ENCODE results near the gene TNRC6C.
"Not testable (repeated sequence)": the region's sequence is repeated elsewhere in the genome, so short reads cannot be mapped to it uniquely, and the experiment has no call there.

TNRC6C gene

DNA sequence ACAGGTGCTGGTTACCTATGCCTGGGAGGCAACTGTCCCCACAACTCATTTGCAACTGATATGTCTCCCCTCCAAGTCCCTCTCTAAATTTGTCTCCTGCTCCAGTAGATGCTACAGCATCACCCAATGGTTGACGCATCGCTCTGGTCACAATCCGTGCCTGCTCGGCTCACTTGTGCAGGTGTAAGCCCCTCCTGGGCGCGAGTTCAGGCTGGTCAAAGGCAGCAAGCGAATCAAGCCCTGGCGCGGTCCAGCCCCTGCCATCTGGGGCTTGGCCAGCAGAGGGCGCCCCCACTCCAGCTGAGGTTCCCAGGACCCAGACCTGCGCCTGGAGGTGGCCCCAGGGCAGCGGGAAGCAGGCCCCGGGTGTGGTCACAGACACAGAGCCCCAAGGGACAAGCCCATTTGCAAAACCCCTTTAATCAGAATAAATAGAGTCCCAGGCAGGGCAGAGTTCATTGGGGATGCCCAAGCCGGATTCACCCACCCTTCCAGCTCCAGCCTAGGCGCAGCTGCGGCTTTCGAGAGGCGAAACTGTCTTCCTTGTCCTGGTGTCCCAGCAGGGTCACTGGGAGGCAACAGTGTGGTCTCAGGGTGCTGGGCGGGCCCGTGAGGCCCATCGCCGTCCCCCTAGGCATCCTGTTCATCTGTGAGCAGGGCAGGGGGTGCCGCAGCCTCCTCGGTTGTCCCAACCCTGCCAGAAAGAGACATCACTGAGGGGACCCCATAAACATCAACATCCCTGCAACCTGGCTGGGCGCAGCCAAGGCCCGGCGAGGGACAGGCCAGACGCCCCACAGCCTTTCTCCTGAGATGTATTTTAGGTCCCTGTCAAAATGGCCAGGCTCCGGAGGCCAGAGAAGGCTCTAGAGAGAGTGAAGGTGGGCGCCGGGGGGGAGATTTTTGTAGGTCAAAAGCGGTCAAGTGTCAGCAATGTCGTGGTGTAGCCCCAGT, 154.3 kb downstream of the TNRC6C start:
- DNase-seq (ENCODE audit: low read depth) = peak; percentile 69

DNA sequence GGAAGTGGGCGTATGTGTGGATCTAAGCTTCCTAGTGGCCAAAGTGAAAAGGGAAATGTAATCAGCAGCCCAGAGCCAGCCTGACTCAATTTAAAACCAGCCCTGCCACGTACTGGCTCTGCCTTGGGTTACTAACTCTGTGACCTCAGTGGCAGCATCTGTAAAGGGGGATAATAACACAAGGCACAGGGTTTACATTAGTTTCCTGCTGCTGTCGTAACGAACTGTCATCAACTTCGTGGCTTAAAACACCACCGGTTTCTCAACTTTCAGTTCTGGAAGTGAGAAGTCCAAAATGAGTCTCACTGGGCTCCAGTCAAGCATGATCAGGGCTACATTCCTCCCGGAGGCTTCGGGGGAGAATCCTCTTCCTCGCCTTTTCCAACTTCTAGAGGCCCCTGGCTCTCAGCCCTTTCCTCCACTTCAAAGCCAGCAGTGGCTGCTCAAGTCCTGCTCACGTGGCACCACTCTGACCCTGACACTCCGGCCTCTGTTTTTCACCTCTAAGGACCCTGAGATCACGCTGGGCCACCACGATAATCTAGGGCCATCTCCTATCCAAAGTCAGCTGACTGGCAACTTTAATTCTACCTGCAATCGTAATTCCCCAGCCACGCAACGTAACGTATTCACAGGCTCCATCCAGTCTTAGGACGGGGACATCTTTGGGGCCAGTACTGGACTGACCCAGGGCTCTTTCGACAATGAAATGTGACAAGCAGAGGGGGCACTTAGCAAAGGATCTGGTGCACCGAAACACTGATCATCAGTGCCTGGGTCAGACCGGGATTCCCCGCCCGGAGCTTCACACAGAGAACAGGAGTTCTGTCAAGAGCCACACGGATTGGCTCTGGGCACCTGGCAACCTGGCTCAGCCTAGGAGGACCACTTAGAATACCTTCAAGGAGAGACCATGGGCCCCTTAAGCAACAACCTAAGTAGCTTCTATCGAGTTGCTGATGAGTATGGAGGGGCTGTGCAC, 155.6 kb downstream of the TNRC6C start:
- no peak for DNase-seq (ENCODE audit: low read depth)

DNA sequence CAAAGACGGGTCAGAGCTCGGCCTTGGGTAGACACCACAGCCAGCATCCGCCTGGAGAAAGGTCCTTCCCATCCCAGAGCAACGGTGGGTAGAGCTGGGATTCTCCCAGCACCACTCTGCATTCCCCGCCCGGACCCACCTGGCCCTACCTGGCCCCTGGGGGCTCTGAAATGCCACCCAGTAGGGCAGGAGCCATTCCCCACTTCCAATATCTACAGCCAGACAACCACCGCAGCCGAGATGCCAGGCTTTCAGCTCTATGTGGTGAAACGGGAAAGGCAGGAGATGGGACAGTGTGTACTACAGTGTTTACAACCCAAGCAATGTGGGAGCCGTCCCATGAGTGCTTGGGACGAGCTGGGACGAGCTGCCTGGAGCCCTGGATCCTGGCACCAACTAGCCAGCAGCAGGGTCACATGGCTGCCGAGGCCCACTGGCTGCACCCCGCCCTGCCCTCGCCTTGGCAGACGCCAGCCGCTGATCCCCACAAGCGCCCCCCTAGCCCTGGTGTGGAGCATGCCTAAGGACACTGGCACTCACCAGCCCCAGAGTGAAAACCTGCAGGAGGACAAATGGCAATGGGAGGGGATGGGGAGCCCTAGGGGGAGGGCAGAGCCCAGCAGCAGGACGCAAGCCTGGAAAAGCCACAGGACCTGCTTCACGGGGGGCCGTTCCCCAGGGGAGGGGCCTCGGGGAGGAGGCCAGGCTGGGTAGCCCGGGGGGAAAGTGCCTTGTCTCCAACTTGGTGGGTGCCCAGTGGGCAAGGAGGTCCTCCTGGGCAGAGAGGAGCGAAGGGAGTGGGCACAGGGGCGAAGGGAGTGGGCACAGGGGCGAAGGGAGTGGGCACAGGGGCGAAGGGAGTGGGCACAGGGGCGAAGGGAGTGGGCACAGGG, 156.6 kb downstream of the TNRC6C start:
- no peak for DNase-seq (ENCODE audit: low read depth)

DNA sequence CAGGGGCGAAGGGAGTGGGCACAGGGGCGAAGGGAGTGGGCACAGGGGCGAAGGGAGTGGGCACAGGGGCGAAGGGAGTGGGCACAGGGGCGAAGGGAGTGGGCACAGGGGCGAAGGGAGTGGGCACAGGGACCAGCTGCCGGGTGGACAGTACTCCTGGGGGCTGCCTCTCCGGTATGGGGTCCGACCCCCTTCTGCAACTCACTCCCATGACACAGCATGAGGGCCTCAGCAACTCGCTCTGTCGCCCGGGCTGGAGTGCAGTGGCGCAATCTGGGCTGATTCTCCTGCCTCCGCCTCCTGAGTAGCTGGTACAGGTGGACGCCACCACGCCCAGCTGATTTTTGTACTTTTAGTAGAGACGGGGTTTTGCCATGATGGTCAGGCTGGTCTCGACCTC, 157.3 kb downstream of the TNRC6C start:
- DNase-seq (ENCODE audit: low read depth) = not testable (repeated sequence)

DNA sequence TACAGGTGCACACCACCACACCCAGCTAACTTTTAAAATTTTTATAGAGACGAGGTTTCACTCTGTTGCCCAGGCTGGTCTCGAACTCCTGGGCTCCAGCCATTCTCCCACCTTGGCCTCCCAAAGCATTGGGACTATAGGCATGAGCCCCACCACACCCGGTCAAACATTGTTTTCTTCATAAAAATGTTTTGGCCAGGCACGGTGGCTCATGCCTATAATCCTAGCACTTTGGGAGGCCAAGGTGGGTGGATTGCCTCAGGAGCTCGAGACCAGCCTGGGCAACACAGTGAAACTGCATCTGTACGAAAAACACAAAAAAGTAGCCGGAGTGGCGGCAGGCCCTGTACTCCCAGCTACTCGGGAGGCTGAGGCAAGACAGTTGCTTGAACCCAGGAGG, 157.9 kb downstream of the TNRC6C start:
- no peak for DNase-seq (ENCODE audit: low read depth)

DNA sequence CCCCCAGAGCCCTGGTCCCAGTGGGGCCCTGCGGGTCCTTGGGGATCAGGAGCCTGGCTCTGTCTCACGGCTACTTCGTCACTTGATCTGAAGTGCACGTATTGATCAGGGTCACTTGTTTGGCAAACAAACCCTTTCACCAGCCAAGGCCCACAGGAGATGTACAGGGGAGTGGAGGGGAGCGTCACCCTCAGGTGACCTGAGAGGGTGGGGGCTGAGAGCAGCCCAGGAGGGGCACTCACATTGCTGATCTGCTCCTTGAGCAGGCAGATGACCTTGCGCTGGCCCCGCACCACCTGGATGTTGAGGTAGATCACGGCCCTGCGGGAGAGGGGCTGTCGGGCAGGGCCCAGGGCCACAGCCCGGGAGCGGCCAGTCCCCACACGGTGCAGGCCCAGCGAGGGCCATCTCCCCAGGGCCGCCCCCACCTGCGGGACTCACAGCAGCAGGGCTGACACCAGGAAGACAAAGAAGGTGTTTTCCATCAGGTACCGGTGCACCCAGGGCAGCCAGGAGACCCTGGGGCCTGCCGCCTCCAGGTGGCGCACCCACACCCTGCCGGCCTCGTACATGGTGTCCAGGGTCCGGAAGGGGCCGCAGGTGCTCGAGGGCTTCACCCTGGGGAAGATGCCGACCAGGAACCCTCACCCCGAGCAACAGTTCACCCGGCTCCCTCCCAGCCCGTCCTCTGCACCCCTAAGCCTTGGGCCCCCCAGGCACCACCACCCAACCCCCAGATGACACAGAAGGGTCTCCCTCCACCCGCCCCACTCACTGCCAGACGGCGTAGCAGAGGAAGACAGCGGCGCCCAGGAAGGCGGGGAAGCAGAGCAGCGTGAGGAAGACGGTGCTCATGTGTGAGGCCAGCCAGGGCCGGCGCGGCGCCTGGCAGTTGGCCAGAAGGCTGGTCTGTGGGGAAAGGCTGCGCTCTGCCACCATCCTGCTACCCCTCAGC, 158.8 kb downstream of the TNRC6C start:
- DNase-seq (ENCODE audit: low read depth) = no peak

DNA sequence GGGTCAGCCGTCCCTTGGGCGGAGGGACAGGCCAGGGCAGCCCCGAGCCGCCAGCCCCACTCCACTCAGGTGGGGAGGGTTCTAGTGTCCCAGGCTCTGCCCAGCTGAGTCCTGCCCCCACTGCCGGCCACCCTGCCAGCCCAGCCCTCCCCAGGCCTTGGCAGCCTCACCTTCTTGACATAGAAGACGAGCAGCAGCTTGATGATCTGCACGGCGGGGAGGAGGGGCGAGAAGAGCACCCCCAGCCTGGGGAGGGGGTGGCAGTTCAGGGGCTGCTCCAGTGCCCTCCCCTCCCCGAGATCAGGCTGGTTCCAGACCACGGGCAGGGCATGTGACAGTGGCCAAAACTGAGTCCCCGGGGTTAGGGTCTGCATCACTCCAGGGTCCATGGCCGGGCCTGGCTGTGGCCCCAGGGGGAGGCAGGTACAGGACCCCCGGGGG, 160.3 kb downstream of the TNRC6C start:
- no peak for DNase-seq (ENCODE audit: low read depth)

DNA sequence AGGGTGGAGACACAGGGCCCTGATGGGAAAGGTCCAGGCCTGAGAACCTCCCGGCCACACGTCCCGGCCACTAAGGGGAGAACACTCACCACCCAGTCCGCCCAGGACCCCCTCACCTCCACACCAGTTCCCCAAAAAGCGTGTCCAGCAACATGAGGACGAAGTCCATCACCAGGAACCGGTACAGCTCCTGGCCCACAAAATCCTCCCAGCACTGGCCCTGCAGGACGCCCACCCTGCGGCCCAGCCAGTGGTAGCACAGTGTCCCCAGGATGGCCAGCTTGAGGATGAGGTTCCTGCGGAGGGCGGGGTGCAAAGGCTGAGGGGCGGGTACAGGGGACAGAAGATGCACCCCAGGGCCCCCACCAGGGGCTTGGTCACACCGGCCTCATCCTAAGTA, 162.0 kb downstream of the TNRC6C start:
- no peak for DNase-seq (ENCODE audit: low read depth)

DNA sequence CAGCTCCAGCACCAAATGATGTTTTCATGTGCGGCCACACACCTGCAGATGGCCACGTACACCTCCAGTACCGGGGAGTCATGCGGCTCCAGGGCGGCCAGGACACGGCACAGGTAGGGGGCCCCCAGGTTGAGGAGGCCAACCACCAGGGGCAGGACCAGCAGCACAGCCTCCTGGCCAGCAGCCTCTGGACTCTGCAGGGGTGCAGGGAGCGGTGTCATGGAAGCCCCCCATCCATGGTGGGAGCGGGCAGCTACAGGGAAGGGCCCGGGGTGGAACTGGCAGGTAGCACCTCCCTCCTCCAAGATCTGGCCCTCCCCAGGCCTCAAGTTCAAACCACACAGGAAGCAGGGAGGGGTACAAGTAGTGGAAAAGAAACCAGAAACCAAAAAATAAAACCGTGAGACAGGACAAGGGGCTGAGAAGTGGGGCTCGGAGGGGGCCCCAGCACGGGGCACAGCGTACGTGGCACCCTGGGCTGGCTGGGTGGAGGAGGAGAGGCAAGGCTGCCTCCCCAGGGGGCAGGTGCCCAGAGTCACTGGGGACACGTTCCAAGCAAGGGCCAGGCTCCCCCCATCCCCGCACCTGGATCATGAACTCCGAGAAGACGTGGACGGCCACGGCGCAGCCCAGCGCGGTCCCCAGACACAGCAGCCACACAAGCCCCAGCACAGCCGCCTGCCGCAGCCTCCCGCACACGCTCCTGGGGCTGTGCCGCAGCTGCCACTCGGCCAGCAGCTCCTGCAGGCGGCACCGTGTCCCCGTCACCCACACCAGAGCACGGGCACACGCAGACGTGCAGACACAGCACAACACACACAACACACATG, 162.7 kb downstream of the TNRC6C start:
- no peak for DNase-seq (ENCODE audit: low read depth)

DNA sequence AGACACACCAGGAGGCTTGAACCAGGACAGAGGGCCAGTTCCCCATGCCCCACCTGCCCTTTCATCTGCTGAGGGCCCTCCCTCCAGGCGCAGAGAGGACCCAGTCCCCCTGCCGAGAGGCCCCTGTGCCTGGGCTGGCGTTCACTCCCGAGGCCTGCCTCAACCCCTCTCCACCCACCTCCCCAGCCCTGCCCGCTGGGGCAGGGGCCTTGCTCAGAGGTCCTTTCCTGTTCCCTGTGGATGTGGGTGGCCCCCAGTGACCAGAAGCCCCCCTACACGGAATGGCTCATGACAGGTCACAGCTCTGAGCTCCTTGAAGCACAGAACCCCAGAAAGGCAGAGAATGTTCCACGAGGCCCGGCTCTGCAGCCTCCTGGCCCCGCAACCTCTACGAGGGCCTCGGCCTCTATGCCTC, 163.3 kb downstream of the TNRC6C start:
- DNase-seq (ENCODE audit: low read depth) = no peak

DNA sequence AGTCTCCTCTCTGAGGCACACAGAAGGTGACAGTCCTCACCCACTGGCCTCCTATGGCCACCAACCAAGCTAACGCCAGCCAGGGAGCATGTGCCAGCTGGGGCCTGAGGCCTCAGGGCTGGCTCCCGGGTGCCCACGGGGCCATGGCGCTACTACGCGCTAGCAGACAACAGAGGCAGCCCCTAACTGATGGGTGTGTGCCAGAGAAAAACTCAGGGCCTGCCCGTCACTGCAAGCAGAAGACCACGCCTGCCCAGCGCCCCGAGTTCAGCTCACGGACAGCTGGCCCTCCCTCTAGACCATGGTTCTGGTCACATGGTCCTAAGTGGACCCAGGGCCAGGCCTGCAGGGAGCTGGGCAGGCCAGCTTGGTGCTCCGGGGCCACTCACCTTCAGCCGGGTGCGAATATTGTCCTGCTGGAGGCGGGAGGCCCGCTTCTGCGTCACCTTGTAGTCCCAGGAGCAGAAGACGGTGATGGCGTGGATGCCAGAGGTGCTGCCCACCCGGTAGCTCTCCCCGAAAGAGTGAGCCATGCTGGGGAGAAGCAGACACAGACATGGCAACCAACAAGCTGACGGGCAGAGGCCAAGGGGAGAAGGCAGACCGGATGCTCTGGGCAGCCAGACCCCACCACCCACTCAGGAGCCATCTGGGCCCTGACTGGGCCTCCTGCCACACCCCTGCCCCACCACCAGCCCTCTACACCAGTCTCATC, 163.9 kb downstream of the TNRC6C start:
- no peak for DNase-seq (ENCODE audit: low read depth)

DNA sequence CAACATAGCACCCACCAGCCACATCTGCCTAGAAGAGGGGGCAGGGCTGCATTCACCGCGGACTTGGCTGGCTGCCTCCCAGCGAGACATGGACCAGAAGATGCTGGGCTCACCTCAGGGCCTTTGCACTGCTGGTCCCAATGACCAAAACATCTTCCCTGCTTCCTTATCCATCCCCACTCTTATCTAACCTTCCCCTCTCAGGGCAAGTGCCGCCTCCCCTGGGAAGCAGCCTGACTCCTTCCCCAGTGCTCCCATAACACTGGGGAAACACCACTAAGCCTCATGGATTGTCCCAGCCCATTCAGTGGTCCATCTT, 164.4 kb downstream of the TNRC6C start:
- DNase-seq (ENCODE audit: low read depth) = no peak

DNA sequence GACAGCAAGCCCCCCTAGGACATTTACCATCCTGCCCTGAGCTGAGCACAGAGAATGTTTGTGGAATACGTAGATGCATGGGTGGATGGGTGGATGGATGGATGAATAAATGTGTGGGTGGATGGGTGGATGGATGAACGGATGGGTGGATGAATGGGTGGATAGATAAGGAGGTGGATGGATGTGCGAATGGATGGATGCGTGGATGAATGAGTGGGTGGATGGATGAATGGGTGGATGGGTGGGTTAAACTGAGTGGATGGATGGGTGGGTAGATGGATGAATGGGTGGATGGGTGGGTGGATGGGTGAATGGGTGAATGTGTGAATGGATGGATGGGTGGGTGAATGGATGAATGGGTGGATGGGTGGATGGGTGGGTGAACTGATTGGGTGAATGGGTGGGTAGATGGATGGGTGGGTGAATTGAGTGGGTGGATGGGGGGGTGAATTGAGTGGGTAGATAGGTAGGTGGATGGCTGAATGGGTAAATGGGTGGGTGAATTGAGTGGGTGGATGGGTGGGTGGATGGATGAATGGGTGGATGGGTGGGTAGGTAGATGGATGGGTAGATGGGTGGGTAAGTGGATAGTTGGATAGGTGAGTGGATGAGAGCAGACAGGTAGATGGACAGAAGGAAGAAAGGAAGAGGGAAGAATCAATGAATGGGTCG, 164.9 kb downstream of the TNRC6C start:
- no peak for DNase-seq (ENCODE audit: low read depth)

DNA sequence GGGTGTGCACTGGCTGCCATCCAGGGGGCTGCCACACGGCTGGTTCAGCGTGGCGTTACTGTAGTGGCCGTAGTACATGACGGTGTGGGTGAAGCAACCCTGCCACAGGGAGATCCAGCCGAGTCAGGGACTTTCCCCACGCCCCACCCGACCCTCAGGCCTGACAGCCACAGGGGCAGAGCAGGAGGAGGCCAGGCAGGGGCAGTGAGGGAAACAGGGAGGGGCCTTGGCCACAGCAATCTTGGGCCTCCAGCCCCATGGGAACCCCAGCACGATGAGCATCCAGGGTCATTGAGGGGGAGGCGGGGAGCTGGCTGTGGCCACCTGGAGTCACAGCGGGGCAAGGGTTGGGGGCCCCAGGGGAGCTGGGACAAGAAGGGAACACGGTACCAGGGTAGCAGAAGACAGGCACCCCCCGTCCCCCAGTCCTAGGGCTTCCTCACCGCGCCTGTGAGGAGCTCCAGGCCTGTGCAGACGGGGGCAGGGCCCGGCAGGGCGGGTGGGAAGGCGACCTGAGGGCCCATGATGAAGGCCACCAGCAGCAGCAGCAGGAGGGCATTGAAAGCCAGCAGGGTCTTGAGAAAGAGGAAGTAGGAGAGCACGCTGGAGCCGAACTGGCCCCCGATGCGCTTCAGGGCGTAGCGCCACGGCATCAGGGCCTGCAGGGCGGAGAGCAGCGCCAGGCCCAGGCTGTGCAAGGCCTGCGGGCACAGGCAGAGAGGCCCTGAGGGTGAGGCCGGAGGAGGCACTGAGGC, 165.8 kb downstream of the TNRC6C start:
- DNase-seq (ENCODE audit: low read depth) = no peak

DNA sequence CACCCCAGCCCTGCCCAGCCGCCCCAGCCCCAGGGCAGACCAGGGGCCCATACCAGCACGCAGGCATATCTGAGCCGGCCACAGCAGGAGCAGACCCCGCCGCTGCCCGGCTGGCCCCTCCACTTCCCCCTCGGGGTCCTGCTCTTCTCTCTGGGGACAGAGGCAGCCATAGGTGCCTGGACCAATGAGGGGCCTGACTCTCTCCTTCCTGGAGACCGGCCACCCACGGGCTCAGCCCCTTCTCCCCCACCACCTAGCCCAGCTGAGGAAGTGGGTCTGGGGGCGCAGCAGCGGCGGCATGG, 166.3 kb downstream of the TNRC6C start:
- no peak for DNase-seq (ENCODE audit: low read depth)

DNA sequence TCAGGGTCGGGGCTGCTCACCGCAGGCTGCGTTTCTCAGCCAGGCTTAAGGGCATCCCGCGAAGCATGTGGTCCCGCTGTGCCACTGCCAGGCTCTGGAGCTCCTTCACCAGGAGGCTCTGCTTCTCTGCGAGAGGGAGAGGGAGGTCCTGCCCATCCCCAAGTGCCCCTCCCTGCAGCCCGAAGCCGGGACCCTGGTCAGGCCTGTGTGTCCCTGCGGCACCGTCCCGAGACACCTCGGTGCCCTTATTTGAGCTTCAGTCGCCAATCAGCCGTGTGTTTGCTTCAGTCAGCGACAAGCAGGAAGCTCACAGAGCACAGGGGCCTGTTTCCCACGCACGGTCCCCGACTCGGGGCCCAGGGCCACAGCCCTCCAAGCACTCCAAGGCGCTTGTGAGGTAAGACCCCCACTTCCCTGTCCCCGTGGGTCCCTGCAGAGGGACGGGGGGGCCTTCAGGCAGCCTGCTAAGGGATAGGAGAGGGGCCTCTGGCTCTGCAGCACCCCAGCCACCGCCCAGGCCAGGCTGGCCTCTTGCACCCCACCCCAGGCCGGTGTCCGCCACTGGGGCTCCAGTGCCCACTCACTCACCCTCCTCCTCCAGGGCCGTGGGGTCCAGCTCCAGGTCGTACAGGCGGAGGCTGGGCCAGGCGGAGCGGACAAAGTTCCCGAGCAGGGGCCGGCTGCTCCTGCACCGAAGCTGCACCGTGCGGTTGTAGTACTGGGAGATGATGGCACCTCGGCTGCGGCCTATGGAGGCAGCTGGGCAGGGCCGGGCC, 166.8 kb downstream of the TNRC6C start:
- DNase-seq (ENCODE audit: low read depth) = no peak

Measured in ELR (cell line).